ENCODE data around the gene APBA1. TPM values are rescaled to one million over a fixed set of nuclear protein-coding genes. Genes with fewer than 3 reads are reported as not detected.

The APBA1 gene
- polyA plus RNA-seq, 4 donors, result 15.0 to 19.6 (median 16.3) TPM

- DNase-seq (ENCODE audit: low read depth in 4 of 4, low spot score in 3 of 4), result no peak
These were observed 130.1 kb downstream of the APBA1 start for GRCh38 chr9:69542058-69542457.

GRCh38 chr9:69535911-69536310 is 136.3 kb downstream of the APBA1 start:
- DNase-seq (ENCODE audit: low read depth in 4 of 4, low spot score in 3 of 4), result no peak

- DNase-seq (ENCODE audit: low read depth in 4 of 4, low spot score in 3 of 4), result no peak
These were observed 136.8 kb downstream of the APBA1 start for GRCh38 chr9:69535286-69535832.

- DNase-seq (ENCODE audit: low read depth in 4 of 4, low spot score in 3 of 4), result no peak
These were observed 139.8 kb downstream of the APBA1 start for GRCh38 chr9:69532396-69532795.

- no peak for DNase-seq (ENCODE audit: low read depth in 4 of 4, low spot score in 3 of 4)
These were observed 144.7 kb downstream of the APBA1 start for GRCh38 chr9:69527454-69527853.

GRCh38 chr9:69526699-69527098 is 145.5 kb downstream of the APBA1 start:
- DNase-seq (ENCODE audit: low read depth in 4 of 4, low spot score in 3 of 4), result no peak

- DNase-seq (ENCODE audit: low read depth in 4 of 4, low spot score in 3 of 4), result no peak
These were observed 152.5 kb downstream of the APBA1 start for GRCh38 chr9:69519470-69520240.

GRCh38 chr9:69516353-69517322 is 155.5 kb downstream of the APBA1 start:
- DNase-seq (ENCODE audit: low read depth in 4 of 4, low spot score in 3 of 4), result no peak

- no peak for DNase-seq (ENCODE audit: low read depth in 4 of 4, low spot score in 3 of 4)
These were observed 156.4 kb downstream of the APBA1 start for GRCh38 chr9:69515810-69516209.

- DNase-seq (ENCODE audit: low read depth in 4 of 4, low spot score in 3 of 4), result no peak
These were observed 158.9 kb downstream of the APBA1 start for GRCh38 chr9:69513141-69513820.

- DNase-seq (ENCODE audit: low read depth in 4 of 4, low spot score in 3 of 4), result no peak
These were observed 168.1 kb downstream of the APBA1 start for GRCh38 chr9:69504058-69504457.

GRCh38 chr9:69502671-69503301 is 169.4 kb downstream of the APBA1 start:
- no peak for DNase-seq (ENCODE audit: low read depth in 4 of 4, low spot score in 3 of 4)

GRCh38 chr9:69500896-69501295 is 171.3 kb downstream of the APBA1 start:
- DNase-seq (ENCODE audit: low read depth in 4 of 4, low spot score in 3 of 4), result no peak

- DNase-seq (ENCODE audit: low read depth in 4 of 4, low spot score in 3 of 4), result no peak
These were observed 172.2 kb downstream of the APBA1 start for GRCh38 chr9:69499959-69500358.

- DNase-seq (ENCODE audit: low read depth in 4 of 4, low spot score in 3 of 4), result no peak
These were observed 172.8 kb downstream of the APBA1 start for GRCh38 chr9:69499407-69499806.

GRCh38 chr9:69498470-69498869 is 173.7 kb downstream of the APBA1 start:
- DNase-seq (ENCODE audit: low read depth in 4 of 4, low spot score in 3 of 4), result no peak

GRCh38 chr9:69497816-69498215 is 174.4 kb downstream of the APBA1 start:
- no peak for DNase-seq (ENCODE audit: low read depth in 4 of 4, low spot score in 3 of 4)

- no peak for DNase-seq (ENCODE audit: low read depth in 4 of 4, low spot score in 3 of 4)
These were observed 175.2 kb downstream of the APBA1 start for GRCh38 chr9:69496846-69497450.

GRCh38 chr9:69495296-69495695 is 176.9 kb downstream of the APBA1 start:
- peak in 1 of 4 donors; percentile 18 for DNase-seq (ENCODE audit: low read depth in 4 of 4, low spot score in 3 of 4)

- no peak for DNase-seq (ENCODE audit: low read depth in 4 of 4, low spot score in 3 of 4)
These were observed 177.4 kb downstream of the APBA1 start for GRCh38 chr9:69494763-69495162.

All from right renal pelvis (tissue), 4 donors.